Measurements from ENCODE around the gene DPP8. TPM values are rescaled to one million over a fixed set of nuclear protein-coding genes. Genes with fewer than 3 reads are reported as not detected.
A peak's percentile ranks its signal among the peaks of the same experiment; 100 is the strongest.

DPP8 gene
- total and polyA plus RNA-seq, 2 donors (not counting 1 experiment from before 2014, with no cell fraction given): 17.1 to 65.2 TPM

DNA sequence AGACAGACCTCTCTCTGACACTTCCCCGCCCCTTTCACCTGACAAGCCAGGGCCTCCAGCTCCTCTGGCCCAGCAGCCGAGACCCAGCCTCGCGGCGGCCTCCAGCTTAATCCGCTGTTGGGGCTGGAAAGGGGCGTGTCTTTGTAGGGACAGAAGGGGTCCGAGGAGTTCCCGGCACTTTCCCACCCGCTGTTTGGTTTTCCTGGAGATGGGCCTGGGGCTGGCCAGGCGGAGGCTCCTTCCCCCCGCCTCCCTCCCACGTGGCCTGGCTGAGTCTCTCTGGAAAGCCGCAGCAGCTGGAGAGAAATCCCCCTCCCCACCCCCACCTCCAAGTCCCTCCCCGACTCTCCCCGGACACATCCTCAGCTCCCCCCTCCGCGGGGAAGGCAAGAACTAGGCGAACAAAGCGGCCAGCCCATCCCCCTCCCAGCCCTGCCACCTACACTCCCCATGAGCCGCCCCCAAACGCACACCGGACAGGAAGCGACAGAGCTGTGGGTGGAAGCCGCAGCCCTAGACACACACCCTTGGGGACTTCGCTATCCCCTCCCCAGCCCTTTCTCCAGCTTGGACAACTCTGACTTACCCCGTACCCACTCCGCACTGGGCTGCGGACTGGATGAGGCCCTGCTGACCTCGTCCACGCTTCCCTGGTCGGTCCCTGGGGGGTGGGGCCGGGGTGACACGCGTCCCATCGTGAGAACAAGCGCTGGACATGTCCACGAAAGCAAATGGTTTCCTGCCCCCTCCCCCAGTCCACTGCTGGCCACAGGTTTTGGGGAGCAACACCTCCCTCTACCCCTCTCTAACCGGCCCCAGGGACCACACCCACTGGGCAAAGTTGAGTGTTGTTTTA is 95.9 kb downstream of the DPP8 start:
- WGBS (ENCODE audit: insufficient coverage): under 1% methylated on average over 34 of the region's 39 CpGs
- no peak overlapping the region for H3K27ac Mint-ChIP-seq
- CTCF ChIA-PET: interaction anchor here (0.5 to 1.3 kb wide), 2 partner anchors 103 to 1760 kb away, joined by 3 to 4 read pairs; no protein-coding TSS in a partner anchor
- TF ChIP-seq, protein P1, sequence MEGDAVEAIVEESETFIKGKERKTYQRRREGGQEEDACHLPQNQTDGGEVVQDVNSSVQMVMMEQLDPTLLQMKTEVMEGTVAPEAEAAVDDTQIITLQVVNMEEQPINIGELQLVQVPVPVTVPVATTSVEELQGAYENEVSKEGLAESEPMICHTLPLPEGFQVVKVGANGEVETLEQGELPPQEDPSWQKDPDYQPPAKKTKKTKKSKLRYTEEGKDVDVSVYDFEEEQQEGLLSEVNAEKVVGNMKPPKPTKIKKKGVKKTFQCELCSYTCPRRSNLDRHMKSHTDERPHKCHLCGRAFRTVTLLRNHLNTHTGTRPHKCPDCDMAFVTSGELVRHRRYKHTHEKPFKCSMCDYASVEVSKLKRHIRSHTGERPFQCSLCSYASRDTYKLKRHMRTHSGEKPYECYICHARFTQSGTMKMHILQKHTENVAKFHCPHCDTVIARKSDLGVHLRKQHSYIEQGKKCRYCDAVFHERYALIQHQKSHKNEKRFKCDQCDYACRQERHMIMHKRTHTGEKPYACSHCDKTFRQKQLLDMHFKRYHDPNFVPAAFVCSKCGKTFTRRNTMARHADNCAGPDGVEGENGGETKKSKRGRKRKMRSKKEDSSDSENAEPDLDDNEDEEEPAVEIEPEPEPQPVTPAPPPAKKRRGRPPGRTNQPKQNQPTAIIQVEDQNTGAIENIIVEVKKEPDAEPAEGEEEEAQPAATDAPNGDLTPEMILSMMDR (IDR thresholded peaks at IDR 0.05): no peak
- TF ChIP-seq EZH2 (IDR thresholded peaks at IDR 0.05; ENCODE audit: borderline replicate concordance, insufficient read depth, low read depth, low read length, poor library complexity, severe bottlenecking): no peak
- H3K9me3 Mint-ChIP-seq (ENCODE audit: insufficient read depth): no peaks in the 10 kb centered on the region
- H3K27me3 ChIP-seq (replicated peaks in 1 of 4; ENCODE audit: control extremely low read depth in 1 of 4, control insufficient read depth in 3 of 4, insufficient read depth in 4 of 4, low read length in 3 of 4): peaks cover 0 to 57% (median 24%) of the 10 kb centered on the region in 4 experiments
- no peaks in the 10 kb centered on the region for H3K79me2 ChIP-seq (ENCODE audit: control insufficient read depth, insufficient read depth, low read length)
- no peaks in the 10 kb centered on the region for H4K20me1 ChIP-seq (ENCODE audit: control insufficient read depth, insufficient read depth, low read length, poor library complexity, severe bottlenecking)
- peaks cover 25% of the 10 kb centered on the region for H3K4me1 Mint-ChIP-seq
- H3K4me1 ChIP-seq (ENCODE audit: control insufficient read depth in 2 of 2, insufficient read depth in 2 of 2, low read length in 2 of 2): peaks cover 15 to 23% of the 10 kb centered on the region in 2 donors
- H3K4me3 ChIP-seq (ENCODE audit: control extremely low read depth in 1 of 5, extremely low read depth in 1 of 5, insufficient read depth in 1 of 5, low read depth in 2 of 5, low read length in 4 of 5): peak overlapping the region in 4 of 5 experiments; percentile 11 to 55 (median 28)
- peak overlapping the region; percentile 53 for H3K9ac ChIP-seq (ENCODE audit: low read length)
- peaks cover 81% of the 10 kb centered on the region for H3K27me3 Mint-ChIP-seq
- ATAC-seq (ENCODE audit: low read depth) (no peak), DNase-seq (peak; percentile 29)
- peak overlapping the region; percentile 85 for H3K4me3 Mint-ChIP-seq
- no peak overlapping the region for H3K27ac ChIP-seq (ENCODE audit: low read length in 2 of 2)
- POLR2A ChIA-PET: interaction anchor here (0.6 kb wide), 1 partner anchor 207 kb away, joined by 3 read pairs; no protein-coding TSS in a partner anchor
- H3K36me3 ChIP-seq (replicated peaks in 1 of 2; ENCODE audit: control extremely low read depth in 1 of 2, control insufficient read depth in 1 of 2, extremely low read depth in 1 of 2, insufficient read depth in 2 of 2, low read length in 1 of 2): no peaks in the 10 kb centered on the region
- intact Hi-C loops (cut with micrococcal nuclease): no loop called here
- H3K4me2 ChIP-seq (replicated peaks; ENCODE audit: low read depth, low read length, poor library complexity, severe bottlenecking): peak overlapping the region; percentile 84
- H3K9me3 ChIP-seq (ENCODE audit: control extremely low read depth in 1 of 3, control insufficient read depth in 2 of 3, insufficient read depth in 1 of 3, low read length in 2 of 3): peaks cover 0 to 12% (median 0%) of the 10 kb centered on the region in 3 donors
- peak overlapping the region; percentile 60 for H2AFZ ChIP-seq (ENCODE audit: insufficient read depth, low read depth, low read length, poor library complexity, severe bottlenecking)

DNA sequence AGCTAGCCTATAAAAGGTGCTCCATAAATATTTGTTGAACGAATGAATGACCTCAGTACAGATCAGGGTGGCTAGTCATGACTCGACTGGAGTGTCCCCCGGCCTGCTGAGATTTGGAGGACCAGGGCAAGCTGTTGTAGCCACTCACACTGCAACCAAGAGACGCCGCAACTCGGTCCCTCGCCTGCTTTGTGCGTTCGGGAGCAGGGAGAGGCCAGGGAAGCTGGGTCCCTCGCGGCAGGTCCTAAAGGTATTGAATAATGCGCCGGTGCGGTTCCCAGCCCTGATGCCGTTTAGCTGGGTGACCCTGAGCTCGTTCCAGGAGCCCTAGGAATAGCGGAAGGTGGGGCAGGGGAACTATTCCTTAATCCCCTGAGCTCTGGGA is 96.5 kb downstream of the DPP8 start:
- ChIA-PET CTCF (interaction anchor here (0.5 to 1.3 kb wide), 2 partner anchors 102 to 1760 kb away, joined by 3 to 4 read pairs; no protein-coding TSS in a partner anchor), POLR2A (interaction anchor here (0.6 kb wide), 1 partner anchor 208 kb away, joined by 3 read pairs; no protein-coding TSS in a partner anchor)
- Histone ChIP-seq H3K9me3 (ENCODE audit: control extremely low read depth in 1 of 3, control insufficient read depth in 2 of 3, insufficient read depth in 1 of 3, low read length in 2 of 3) (peaks cover 0 to 12% (median 0%) of the 10 kb centered on the region in 3 donors), H3K79me2 (ENCODE audit: control insufficient read depth, insufficient read depth, low read length) (no peaks in the 10 kb centered on the region), H3K27ac (ENCODE audit: low read length in 2 of 2) (no peak overlapping the region), H3K36me3 (replicated peaks in 1 of 2; ENCODE audit: control extremely low read depth in 1 of 2, control insufficient read depth in 1 of 2, extremely low read depth in 1 of 2, insufficient read depth in 2 of 2, low read length in 1 of 2) (no peaks in the 10 kb centered on the region), H2AFZ (ENCODE audit: insufficient read depth, low read depth, low read length, poor library complexity, severe bottlenecking) (no peak overlapping the region), H3K4me1 (ENCODE audit: control insufficient read depth in 2 of 2, insufficient read depth in 2 of 2, low read length in 2 of 2) (peaks cover 15 to 23% of the 10 kb centered on the region in 2 donors), H3K27me3 (replicated peaks in 1 of 4; ENCODE audit: control extremely low read depth in 1 of 4, control insufficient read depth in 3 of 4, insufficient read depth in 4 of 4, low read length in 3 of 4) (peaks cover 0 to 57% (median 22%) of the 10 kb centered on the region in 4 experiments), H3K9ac (ENCODE audit: low read length) (no peak overlapping the region), H3K4me2 (replicated peaks; ENCODE audit: low read depth, low read length, poor library complexity, severe bottlenecking) (peak overlapping the region; percentile 84), H3K4me3 (ENCODE audit: control extremely low read depth in 1 of 5, extremely low read depth in 1 of 5, insufficient read depth in 1 of 5, low read depth in 2 of 5, low read length in 4 of 5) (peak overlapping the region in 1 of 5 experiments; percentile 55), H4K20me1 (ENCODE audit: control insufficient read depth, insufficient read depth, low read length, poor library complexity, severe bottlenecking) (no peaks in the 10 kb centered on the region)
- H3K9me3 Mint-ChIP-seq (ENCODE audit: insufficient read depth): no peaks in the 10 kb centered on the region
- peaks cover 75% of the 10 kb centered on the region for H3K27me3 Mint-ChIP-seq
- H3K4me3 Mint-ChIP-seq: no peak overlapping the region
- H3K4me1 Mint-ChIP-seq: peaks cover 25% of the 10 kb centered on the region
- ATAC-seq (ENCODE audit: low read depth): no peak
- intact Hi-C loops (cut with micrococcal nuclease): no loop called here
- H3K27ac Mint-ChIP-seq: no peak overlapping the region
- no peak for DNase-seq
- TF ChIP-seq, protein P1 (IDR thresholded peaks at IDR 0.05): no peak
- TF ChIP-seq EZH2 (IDR thresholded peaks at IDR 0.05; ENCODE audit: borderline replicate concordance, insufficient read depth, low read depth, low read length, poor library complexity, severe bottlenecking): no peak
- 26% methylated on average over 16 of the region's 17 CpGs for WGBS (ENCODE audit: insufficient coverage)

Measured in B cell (primary cell).